Anterior cingulate cortex (tissue), 58 donors: ENCODE measurements around the gene ROBO2.

Source experiments
- DNase-seq, 58 donors: peaks; one replicate each; lab custom pipeline; 2025; lab: John Stamatoyannopoulos, UW

Gene ROBO2

DNA sequence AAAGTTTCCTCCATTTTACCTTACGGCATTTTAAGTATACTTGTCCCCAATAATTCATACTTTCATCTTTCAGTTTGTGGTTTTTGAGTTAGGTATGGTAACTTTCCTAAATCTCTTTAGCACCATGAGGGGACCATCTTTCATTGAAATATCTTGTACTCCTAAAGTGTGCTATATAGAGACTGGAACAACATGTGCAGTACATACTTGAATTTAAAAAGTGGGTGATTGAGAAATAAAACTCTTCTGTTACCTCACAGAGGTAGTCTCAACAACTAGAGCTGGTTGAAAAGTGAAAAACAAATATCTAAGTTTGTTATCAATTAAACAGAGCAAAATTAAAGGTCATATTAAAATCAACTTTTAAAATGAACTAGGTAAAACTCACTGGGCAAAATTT is 423.1 kb downstream of the ROBO2 start:
- no peak for DNase-seq

DNA sequence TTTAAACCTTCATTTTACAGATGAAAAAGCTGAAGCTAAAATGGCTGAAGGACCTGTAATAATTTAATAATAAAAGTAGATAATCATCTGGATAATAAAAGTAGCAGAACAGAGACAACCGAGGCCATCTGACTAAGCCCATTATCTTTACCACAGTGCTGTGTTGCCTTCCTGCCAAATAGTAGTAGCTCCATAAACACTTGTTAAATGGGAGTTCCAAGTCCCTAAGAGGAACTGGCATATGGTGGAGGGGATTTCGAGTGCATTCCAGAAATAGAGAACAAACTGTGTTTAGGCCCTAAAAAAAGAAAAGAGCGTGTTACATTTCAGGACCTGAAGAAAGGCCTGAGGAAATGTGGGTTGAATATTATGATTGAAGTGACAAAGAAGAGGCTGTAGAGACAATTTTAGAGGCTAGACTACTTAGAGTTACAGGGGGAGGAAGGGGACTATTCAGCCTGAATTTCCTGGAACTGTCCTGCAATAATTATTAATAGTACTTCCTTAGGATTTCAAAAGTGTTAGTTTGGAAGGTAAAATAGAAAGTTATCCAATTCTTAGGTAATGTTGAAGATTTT is 424.3 kb downstream of the ROBO2 start:
- peak in 1 of 58 donors; percentile 10 for DNase-seq

DNA sequence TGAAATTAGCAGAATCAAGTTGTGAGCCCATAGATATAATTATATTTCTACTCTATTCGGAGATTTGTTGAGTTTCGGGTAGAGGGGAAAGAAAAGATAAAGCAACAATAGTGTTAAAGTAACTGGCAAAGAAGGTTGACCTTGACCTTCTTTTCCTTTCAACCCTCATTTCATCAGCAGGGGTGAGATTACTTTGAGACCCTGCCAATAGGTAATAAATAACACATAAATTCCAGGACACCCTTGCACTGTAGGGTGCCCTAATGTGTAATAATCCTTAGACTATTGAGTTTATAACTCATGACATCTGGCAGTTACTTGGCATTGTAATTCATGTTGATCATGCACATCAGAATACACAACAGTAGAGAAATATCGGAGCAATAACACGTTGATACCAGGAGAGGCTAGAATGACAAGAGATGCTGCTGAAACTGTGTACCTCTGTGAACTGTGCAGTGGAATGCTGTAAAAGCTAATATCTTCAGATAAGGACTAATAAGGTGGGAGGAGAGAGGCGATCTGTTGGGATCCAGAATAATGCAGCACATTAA is 426.7 kb downstream of the ROBO2 start:
- no peak for DNase-seq

DNA sequence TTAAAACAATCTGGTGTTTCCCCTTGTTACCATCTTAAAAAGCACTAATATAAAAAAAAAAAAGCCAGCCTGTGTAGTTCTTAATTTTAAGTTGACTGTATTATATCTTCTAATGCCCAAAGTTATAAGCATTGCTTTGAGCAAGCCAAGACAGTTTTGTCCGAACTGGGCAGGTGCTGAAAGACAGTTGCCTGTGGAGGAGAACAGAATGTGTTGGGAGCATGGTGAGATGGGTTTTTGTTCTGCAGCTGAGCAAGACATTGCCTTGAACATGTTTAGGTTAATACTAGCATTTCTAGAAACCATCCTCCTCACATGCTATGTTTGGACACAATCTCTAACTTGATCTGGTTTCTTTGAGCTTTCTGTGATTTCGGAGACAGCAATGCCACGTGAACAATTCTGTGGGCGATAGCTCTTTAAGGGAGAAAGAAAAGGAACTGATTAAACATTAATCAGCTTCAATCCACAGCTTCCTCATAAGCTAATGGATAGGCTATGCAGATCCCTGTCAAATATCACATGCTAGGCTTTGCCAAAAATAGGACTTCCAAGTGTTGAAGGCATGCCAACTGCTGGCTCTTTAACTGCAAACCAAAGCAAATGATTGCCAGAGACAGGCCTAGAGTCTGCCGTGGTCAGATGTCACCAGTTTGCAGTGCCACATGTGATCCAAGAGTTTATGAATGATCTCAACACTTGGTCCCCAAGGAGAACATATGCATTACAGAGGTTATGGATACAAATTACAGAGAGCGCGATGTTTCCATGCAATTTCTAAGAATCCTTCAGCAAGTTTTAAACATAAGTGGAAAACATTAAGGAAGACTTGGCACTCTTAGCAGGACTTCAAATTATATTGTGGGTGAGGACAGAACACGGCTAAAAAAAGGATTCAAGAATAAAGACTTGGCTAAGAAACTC is 428.1 kb downstream of the ROBO2 start:
- peak in 13 of 58 donors; percentile 1 to 70 (median 35) for DNase-seq

DNA sequence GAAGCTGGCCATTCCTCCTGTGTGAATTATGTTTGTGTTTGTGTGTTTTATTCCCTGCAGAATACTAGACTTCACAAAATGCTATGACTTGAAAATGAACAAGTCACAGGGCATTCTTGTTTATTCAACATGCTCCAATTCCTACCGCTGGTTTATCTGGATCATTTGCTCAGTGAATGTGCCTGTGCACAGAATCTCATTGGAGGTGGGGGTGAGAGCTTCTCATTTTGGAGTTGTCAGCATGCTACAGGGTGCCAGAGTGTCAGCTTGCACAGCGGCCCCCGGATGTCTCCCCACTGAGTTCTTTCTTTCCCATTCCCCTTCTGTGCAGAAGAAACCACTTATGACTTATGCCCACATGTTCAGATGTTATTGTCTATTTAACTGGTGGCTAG is 428.7 kb downstream of the ROBO2 start:
- peak in 4 of 58 donors; percentile 3 to 39 (median 22) for DNase-seq

DNA sequence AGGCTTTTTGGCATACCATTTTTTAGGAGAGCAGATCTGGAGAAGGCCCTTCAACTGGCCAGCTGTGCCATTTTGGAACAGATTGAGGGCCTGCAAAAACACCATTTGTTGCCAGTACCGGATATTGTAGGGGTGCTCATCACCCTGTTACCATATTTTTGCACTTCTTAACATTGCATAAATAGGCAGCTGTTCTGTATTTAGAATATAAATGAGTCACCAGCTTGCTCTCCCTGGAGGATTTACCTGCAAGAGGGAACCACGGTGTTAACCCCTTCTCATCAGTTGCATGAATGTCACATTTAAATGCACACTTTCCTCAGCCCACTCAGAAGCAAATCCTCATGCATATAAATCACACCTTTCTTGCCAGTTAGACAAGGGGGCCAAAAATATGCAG is 435.6 kb downstream of the ROBO2 start:
- DNase-seq: peak in 4 of 58 donors; percentile 16 to 34 (median 20)

DNA sequence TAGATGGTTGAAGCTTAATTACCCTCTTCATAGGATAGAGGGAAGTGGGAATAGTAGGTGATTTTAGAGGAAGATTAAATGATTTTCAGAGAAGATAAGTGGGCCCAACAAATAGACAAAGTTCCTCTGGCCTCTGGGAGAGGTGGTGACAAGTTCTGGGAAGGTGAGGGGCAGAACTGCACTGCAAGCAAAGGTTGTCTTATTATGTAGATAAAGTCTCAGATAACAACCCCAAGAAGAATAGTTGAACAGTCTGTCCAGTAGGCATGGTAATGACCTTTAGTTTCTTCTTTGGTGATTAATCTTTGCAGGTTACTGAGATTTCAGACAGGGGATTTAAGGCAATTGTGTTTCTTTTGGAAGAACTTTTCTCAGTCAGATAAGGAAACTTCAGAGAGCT is 439.1 kb downstream of the ROBO2 start:
- DNase-seq: no peak

DNA sequence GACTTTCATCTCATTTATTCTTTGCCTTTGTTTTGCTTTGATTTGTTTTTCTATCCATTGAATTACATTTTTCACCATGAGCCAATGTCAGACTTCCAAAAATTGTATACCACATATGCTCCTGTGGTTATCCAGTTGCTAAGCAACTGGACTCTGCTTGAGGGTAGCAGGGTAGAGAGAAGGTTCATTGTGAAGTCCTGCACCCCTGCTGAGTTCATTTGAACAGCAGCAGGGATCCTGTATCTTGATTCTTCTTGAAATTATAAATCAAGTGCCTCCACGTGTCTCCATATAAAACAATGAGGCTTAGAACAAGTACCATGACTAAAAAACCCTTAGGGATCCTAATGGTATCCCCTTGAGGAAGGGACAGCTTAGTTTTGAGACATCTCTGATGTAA is 449.3 kb downstream of the ROBO2 start:
- DNase-seq: no peak

DNA sequence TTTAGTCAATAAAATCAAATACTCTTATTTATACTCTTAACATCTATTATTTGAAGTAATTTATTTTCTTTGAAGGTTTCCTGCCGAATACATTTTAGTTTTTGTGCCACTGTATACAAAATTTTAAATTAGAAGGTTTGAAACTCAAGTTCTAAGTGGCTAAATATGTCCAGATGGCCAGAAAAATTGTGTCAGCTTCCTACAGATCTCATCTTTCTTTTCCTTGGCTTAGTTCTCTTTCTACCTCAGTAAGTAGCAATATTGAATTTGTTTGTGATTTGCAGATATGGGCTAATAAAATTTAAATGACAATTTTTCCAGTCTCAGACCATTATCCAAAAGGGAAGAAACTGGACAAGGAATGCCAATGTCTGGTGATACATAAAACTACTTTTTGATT is 452.1 kb downstream of the ROBO2 start:
- no peak for DNase-seq

DNA sequence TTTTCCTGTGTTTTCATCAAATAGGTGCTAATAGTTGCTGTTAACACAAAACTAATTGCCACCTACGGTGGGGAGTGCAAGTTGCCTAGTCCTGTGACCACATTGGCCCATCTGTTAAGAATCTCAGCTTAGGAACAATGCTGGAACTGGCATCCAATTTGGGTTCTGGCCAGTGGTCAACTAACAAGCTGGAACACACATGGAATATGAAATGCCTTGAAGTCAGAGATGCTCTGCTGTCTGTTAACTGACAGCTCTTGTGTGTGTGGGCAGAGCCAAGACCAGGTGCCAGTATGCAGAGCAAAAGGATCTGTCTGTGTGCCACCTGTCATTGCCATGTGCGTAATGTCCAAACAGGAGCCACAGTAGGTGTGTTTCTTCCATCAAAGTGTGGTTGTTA is 460.8 kb downstream of the ROBO2 start:
- DNase-seq: no peak

DNA sequence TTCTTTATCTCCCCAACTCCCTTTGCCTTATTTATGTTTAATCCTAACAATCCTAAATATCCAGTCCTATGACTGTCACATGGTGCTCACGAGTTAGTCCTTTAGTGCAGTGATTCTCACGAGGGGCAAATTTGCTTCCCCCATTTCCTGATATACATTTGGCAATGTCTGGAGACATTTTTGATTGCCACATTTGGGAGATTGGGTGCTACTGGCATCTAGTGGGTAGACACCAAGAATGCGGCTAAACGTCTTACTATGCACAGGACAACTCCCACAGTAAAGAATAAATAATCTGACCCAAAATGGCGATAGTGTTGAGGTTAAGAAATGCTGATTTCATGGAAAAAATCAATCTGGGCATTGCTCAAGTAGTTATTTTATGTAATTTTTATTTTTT is 466.5 kb downstream of the ROBO2 start:
- no peak for DNase-seq

DNA sequence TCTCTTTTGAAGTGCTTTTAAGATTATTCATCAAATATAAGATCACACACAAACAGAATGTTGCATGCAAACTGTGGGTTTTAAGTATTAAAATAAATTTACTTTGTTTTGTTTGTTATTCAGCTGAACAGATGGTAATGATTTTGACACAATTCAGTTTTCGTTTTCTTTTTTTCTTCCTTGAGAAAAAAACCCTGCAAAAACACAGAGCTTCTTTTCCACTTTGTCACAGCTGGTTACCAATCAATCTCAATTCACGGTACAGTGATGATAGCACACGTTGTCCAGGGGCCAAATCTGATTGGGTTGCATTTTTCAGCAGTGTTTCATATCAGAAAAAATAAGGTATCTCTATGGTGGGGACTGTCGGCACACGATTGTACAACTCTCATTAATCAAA is 473.6 kb downstream of the ROBO2 start:
- DNase-seq: no peak

DNA sequence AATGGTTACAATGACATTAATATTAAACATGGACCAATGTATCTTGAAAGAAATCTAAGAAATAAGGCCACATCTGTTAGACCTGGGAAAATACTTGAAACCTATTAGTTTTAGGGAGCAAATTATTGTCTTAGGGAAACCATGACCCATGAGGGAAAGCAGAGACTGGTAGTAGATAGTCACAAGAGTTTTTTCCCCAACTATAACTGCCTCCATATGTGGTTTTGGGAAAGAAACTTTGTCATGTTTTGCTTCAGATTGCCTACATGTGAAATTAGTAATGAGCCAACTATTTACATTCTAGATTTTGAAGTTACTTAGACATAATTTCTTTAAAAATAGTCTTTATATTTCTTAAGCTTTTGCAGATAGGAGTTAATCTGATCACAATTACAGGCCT is 474.9 kb downstream of the ROBO2 start:
- no peak for DNase-seq

DNA sequence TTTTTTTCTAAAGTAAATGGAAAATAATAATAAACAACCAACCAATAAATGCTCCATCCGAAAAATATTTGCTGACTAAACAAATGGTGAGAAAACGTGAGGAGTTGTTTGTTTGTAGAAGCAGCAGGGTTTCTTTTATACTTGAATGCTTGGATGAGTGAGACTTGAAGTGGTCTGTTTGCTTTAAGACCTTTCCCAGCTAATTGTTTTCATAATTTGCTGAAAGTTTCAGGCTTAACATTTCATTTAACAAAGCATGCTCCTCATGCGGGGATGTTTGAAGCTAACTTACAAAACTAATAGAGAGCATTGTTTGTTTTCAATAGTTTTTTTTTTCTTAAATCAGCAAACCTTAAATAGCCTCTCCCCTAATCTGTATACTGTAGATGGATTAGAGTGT is 484.6 kb downstream of the ROBO2 start:
- DNase-seq: no peak

DNA sequence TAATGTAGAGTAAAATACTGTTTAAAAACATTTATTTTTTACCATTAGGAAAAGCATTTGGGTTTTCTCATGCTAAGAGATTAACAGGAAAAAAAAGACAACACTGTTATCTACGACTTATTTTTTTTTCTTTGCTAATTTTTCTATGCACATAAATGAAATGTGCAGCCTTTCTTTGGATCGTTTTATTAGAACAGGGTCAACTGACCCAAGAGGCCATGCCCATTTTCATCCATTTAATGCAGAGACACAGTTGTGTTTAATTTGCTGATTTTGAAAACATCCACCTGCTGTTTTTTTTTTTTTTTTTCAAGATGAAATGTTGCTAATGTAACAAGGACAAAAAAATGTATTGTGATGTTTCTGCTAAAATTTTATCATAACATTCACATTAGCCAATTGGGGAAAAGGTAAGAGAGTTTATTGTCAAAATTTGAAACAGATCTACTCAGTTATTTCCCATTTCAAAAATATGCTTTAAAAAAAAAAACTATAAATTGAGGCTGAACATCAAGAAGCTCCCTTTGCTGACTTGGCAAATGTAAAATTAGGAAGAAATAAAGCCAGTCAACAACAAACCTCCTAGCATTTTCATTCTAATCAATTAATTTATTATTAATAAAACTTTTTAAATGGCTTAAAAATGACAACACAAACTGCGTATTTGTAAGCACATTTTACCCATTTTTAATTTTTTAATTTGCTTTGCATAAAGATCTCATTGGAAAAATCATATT is 485.2 kb downstream of the ROBO2 start:
- no peak for DNase-seq

DNA sequence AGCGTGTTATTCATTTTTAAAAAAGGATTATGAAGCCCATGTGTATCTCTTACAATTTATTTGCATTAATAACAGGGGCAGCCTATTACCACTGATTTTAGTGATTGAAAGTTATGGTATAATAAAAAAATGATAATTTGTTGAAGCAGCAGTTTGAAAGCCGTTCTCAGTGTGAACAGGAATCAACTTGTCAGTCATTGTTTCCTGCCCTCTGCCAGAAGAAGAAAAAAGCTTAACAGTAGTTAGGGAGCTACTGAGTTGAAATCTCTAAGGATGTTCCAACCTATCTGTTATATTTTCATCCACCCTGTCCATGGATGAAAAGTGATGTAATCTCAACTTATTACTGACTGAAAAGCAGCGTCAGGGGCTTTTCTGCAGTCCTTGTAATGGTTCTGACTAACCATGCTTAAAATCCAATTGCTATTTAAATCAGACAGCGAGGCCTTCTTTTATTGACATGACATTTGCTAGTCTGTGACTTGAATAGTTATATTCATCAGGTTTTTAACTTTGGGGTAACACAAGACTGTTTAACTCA is 486.7 kb downstream of the ROBO2 start:
- DNase-seq: no peak

DNA sequence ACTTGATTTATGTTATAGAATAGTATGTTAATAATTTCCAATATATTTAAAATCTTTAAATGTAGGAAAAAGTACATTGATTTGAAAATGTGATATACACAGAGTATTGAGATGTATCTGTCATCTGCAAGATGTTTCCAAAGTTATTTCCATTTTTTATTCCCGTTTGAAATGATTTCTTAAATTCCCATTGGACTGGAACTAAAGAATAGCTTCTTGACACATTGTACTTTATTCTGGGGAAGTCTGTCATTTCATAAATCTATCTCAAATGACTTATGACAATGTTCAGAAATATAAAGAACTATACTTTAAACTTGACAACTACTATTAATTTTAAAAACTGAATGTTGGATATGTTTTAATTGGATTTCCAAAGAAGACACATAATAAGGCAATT is 489.6 kb downstream of the ROBO2 start:
- DNase-seq: no peak

DNA sequence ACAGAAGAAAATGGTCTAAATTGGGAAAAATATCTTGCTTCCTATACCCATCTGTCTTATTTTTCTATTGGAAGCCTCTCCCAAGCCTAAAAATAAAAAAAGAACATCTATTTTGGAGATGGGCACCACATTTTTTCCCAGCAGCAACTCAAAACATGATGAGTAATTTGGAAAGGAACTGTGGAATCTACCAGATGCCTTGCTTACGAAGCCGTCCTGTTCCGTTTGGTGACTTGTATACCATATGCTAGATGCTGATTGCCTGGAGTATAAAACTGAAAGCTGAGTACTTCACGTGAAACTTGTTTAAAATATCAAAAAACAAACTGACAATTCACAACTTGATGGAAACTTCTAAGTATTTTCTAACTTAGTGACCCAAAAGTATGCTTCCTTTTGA is 491.0 kb downstream of the ROBO2 start:
- peak in 17 of 58 donors; percentile 0 to 51 (median 6) for DNase-seq

DNA sequence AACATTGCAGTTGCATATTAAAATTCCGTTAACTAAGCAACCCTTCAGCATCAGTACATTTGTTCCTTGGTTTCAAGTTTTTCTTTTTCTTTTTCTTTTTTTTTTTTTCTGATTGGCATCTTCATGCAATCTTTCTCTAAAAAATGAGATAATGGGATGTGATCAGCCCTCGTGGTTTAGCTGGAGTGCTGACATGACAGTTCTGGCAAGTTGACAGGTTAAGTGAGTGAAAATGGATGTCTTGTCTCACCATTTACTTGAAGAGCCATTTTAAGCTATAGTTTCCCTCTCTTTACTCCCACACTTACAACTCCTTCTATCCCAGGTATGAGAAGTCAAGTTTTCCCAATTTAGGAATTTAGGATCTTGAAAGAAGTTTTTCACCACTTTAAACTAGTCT is 495.2 kb downstream of the ROBO2 start:
- no peak for DNase-seq

DNA sequence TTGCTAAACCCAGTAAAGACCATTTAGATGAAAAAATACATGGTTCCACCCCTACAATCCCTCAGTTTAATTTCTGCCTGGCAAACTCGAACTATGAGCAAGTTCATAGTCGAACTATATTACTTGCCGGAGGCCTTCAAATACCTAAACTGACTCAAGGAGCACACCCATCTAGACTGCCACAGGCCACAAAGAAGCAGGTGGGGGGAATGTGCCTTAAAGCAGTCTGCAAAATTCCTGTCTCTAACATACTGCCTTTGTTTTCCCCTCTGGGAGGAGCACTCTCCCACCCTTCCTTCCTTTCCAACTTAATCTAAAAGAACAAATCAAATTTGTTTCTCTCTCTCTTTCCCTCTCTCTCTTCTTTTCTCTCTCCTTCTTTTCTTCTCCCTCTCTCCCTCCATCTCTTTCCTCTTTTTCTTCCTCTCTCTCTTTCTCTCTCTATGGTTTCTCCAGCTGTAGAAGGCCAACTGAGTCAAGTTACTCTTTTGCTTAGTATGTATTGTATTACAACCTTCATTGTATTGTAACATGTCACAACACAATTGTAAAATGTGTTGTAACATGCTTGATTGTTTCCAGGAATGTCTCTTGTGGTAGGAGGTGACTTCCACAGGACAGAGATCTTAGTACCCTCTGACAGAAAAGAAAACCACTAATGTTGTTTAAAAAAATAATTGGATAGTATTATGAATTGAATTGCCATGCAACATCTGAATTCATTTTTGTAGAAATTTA is 496.3 kb downstream of the ROBO2 start:
- no peak for DNase-seq
